OCI-LY7 (cell line): ENCODE measurements around the gene INPP5J. TPM values are rescaled to one million over a fixed set of nuclear protein-coding genes. Genes with fewer than 3 reads are reported as not detected.

Experiments
- BruUV-seq: library from RNA; stranded (reverse); fragments of 400-500 nt; replicated peaks from 2 replicates; lab custom pipeline; 2021; lab: Mats Ljungman, UMichigan
- CTCF ChIA-PET: fragments of 300-600 bp; sonication (Branson Sonifier 250); formaldehyde crosslinking; loops from one replicate; lab custom pipeline; 2022; ENCODE audit warnings: antibody characterized with exemption; ENCODE audit not compliant: unreplicated experiment; lab: Charles Lee
- POLR2A ChIA-PET: fragments of 300-600 bp; sonication (Branson Sonifier 250); formaldehyde crosslinking; loops from one replicate; lab custom pipeline; 2022; ENCODE audit warnings: antibody characterized with exemption; lab: Charles Lee
- DNase-seq: peaks from one replicate; pipeline ENCODE4 v3.0.0-alpha.2; 2015; ENCODE audit warnings: low spot score
- H2AFZ ChIP-seq: fragments of 200-600 bp; sonication (generic), shearing (Covaris generic); 2 replicates; pipeline ENCODE4 v1.6.1; 2014; ENCODE audit warnings: mild to moderate bottlenecking, antibody characterized with exemption, low read length, moderate library complexity
- H3K27ac ChIP-seq: fragments of 200-600 bp; sonication (generic); 2 replicates; pipeline ENCODE4 v1.5.1; 2014; ENCODE audit warnings: mixed run types, low read depth, mild to moderate bottlenecking, moderate library complexity, low read length, inconsistent platforms; ENCODE audit not compliant: poor library complexity, severe bottlenecking
- H3K36me3 ChIP-seq: fragments of 200-600 bp; sonication (generic); 2 replicates; pipeline ENCODE4 v1.6.1; 2014; ENCODE audit warnings: mild to moderate bottlenecking, antibody characterized with exemption, low read length, moderate library complexity, mixed read lengths; ENCODE audit not compliant: insufficient read depth
- H3K4me1 ChIP-seq: fragments of 200-600 bp; sonication (generic); 2 replicates; pipeline ENCODE4 v1.5.1; 2014; ENCODE audit warnings: mild to moderate bottlenecking, low read length; ENCODE audit not compliant: insufficient read depth, poor library complexity, severe bottlenecking
- H3K4me2 ChIP-seq: fragments of 200-600 bp; sonication (generic); 2 replicates; pipeline ENCODE4 v1.6.1; 2014; ENCODE audit warnings: mild to moderate bottlenecking, low read length
- H3K4me3 ChIP-seq: fragments of 200-600 bp; sonication (generic); 2 replicates; pipeline ENCODE4 v1.5.1; 2014; ENCODE audit warnings: mild to moderate bottlenecking, low read depth, low read length; ENCODE audit not compliant: poor library complexity, severe bottlenecking
- H3K79me2 ChIP-seq: fragments of 200-600 bp; sonication (generic); 2 replicates; pipeline ENCODE4 v1.6.1; 2016; ENCODE audit warnings: low read depth, mild to moderate bottlenecking, low read length, moderate library complexity, mixed read lengths; ENCODE audit not compliant: insufficient read depth
- H3K9me2 ChIP-seq: fragments of 200-600 bp; sonication (generic); 2 replicates; pipeline ENCODE4 v1.6.1; 2016; ENCODE audit warnings: mild to moderate bottlenecking, low read length, mixed read lengths; ENCODE audit not compliant: insufficient read depth
- H3K9me3 ChIP-seq: fragments of 200-600 bp; sonication (generic); 2 replicates; pipeline ENCODE4 v1.6.1; 2014; ENCODE audit warnings: mild to moderate bottlenecking, mixed run types, low read length, mixed read lengths
- H4K20me1 ChIP-seq: fragments of 200-600 bp; sonication (generic); 2 replicates; pipeline ENCODE4 v1.6.1; 2014; ENCODE audit warnings: mild to moderate bottlenecking, antibody characterized with exemption, low read length, moderate library complexity, mixed read lengths; ENCODE audit not compliant: insufficient read depth
- EZH2phosphoT487 ChIP-seq: fragments of 200-600 bp; sonication (generic); IDR thresholded peaks from 2 replicates; pipeline ENCODE4 v1.6.1; 2018; ENCODE audit warnings: low read depth, borderline replicate concordance, mild to moderate bottlenecking, mixed run types, antibody characterized with exemption, low read length, moderate library complexity, mixed read lengths
- intact Hi-C: fragments of 100-400 bp; cut with micrococcal nuclease; formaldehyde crosslinking; loops from one replicate; pipeline ENCODE4 v1.10.0; 2022; ENCODE audit not compliant: unreplicated experiment
- total RNA-seq, 2 experiments: library from RNA; depleted of rRNA in 1 of 2; stranded (reverse); fragments of >200 nt in 1 of 2; shearing (Covaris generic) in 1 of 2; gene quantifications; 2 replicates each; pipeline ENCODE4 v1.2.3, GENCODE V29; 2014 to 2022
- TF ChIP-seq, protein P1 (sequence below): fragments of 200-600 bp; sonication (generic); conservative IDR thresholded peaks from 2 replicates; pipeline ENCODE4 v1.5.1; 2014; ENCODE audit warnings: mild to moderate bottlenecking, antibody characterized with exemption, low read length, moderate library complexity, mixed read lengths

Gene INPP5J
- total RNA-seq, 2 experiments from 2014 or later, result 7.5 TPM; not detected in 1

DNA sequence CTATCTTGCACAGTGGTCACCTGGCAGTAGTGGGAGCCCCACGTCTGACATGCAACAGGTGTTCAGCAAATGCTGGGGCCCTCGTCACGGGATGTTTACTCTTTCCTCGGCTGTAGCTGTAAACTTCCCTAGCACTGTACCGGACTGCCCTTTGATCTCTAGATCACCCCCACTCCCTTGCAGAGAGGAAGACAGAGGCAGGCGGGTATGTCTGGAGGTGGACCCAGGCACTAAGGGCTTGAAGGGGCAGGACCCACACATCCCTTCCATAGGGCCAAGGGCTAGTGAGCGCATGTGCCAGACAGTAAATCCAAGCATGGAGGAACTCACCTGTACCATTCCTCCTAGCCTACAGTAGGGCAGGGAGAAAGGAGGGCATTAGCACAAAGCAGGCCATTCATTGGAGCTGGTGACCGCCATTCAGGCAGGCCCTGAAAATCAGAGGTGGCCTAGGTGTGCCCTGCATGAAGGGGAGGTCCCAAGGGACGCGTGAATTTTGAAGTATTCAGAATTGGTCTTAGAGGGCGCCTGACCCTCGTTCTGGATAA, 43.6 kb upstream of the INPP5J start:
- peak; percentile 48 for DNase-seq
- Histone ChIP-seq H4K20me1 (no peaks in the 10 kb centered on the region), H3K27ac (no peak overlapping the region), H3K79me2 (no peaks in the 10 kb centered on the region; the same call in 1 of the 2 replicates), H3K36me3 (no peaks in the 10 kb centered on the region), H3K4me1 (peaks cover 40% of the 10 kb centered on the region), H2AFZ (no peak overlapping the region), H3K4me2 (peak overlapping the region; percentile 14; the same call in 1 of the 2 replicates), H3K4me3 (no peak overlapping the region), H3K9me2 (no peaks in the 10 kb centered on the region), H3K9me3 (no peaks in the 10 kb centered on the region)
- TF ChIP-seq, protein P1, sequence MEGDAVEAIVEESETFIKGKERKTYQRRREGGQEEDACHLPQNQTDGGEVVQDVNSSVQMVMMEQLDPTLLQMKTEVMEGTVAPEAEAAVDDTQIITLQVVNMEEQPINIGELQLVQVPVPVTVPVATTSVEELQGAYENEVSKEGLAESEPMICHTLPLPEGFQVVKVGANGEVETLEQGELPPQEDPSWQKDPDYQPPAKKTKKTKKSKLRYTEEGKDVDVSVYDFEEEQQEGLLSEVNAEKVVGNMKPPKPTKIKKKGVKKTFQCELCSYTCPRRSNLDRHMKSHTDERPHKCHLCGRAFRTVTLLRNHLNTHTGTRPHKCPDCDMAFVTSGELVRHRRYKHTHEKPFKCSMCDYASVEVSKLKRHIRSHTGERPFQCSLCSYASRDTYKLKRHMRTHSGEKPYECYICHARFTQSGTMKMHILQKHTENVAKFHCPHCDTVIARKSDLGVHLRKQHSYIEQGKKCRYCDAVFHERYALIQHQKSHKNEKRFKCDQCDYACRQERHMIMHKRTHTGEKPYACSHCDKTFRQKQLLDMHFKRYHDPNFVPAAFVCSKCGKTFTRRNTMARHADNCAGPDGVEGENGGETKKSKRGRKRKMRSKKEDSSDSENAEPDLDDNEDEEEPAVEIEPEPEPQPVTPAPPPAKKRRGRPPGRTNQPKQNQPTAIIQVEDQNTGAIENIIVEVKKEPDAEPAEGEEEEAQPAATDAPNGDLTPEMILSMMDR, result no peak
- TF ChIP-seq EZH2phosphoT487, result no peak
- intact Hi-C loops, result no loop called here
- ChIA-PET POLR2A (no interaction called here), CTCF (no interaction called here)
- BruUV-seq, result no TSS peak

DNA sequence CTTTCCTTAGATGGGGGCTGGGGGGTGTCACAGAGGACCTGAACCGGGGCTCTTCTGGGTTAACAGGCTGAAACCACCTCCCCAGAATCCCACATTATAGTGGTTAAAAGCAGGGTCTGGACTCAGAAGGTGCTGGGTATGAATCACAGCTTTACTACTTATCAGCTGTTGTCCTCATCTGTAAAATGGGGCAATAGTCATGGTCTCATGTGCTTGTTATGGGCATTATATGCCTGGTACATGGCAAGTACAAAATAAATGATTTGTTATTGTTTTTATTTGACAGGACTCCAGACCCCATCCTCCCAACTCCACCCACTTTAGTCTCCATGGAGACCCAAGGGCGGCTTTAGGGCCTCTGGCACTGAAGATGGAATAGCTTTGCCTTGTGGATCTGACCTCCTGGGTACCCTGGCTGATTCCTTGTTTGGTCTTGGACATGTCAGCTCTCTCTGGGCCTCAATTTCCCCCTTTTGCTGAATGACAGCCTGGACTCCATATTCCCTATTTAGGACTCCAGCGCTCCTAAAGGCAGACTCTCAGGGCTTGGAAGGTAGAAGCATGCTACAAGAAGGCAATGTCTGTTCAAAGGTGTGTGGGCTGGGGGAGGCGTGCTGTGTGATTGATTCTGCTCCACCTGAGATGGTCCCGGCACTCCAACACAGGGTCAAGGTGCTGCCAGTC, 42.5 kb upstream of the INPP5J start:
- H3K9me3 ChIP-seq, result no peaks in the 10 kb centered on the region
- H2AFZ ChIP-seq, result peak overlapping the region; percentile 81; the same call in 1 of the 2 replicates
- peak overlapping the region; percentile 29 for H3K27ac ChIP-seq
- CTCF ChIA-PET, result interaction anchor here (0.5 to 0.9 kb wide), 3 partner anchors 16 to 133 kb away, joined by 3 to 5 read pairs (median 3); no protein-coding TSS in a partner anchor
- TF ChIP-seq EZH2phosphoT487, result no peak
- TF ChIP-seq, protein P1, result no peak
- H3K4me3 ChIP-seq, result peak overlapping the region; percentile 73
- H3K4me2 ChIP-seq, result peak overlapping the region; percentile 95
- BruUV-seq, result no TSS peak
- H4K20me1 ChIP-seq, result no peaks in the 10 kb centered on the region
- H3K36me3 ChIP-seq, result no peaks in the 10 kb centered on the region
- intact Hi-C loops, result loop anchor here (1.0 to 10.0 kb wide), 5 partner anchors 111 to 488 kb away; partner anchors contain the start of genes LIMK2, PES1, SLC35E4 and TUG1
- no peaks in the 10 kb centered on the region for H3K9me2 ChIP-seq
- no peak for DNase-seq
- POLR2A ChIA-PET, result interaction anchor here (0.5 to 1.5 kb wide), 3 partner anchors 16 to 158 kb away, joined by 3 to 9 read pairs (median 6); no protein-coding TSS in a partner anchor
- peaks cover 41% of the 10 kb centered on the region for H3K4me1 ChIP-seq
- no peaks in the 10 kb centered on the region; the same call in 1 of the 2 replicates for H3K79me2 ChIP-seq
